GF-D8 (cell line): ENCODE measurements around the gene CMSS1.

ENCODE experiments used
- DNase-seq: peaks from one replicate; lab custom pipeline; 2025; lab: John Stamatoyannopoulos, UW

The CMSS1 gene

DNA sequence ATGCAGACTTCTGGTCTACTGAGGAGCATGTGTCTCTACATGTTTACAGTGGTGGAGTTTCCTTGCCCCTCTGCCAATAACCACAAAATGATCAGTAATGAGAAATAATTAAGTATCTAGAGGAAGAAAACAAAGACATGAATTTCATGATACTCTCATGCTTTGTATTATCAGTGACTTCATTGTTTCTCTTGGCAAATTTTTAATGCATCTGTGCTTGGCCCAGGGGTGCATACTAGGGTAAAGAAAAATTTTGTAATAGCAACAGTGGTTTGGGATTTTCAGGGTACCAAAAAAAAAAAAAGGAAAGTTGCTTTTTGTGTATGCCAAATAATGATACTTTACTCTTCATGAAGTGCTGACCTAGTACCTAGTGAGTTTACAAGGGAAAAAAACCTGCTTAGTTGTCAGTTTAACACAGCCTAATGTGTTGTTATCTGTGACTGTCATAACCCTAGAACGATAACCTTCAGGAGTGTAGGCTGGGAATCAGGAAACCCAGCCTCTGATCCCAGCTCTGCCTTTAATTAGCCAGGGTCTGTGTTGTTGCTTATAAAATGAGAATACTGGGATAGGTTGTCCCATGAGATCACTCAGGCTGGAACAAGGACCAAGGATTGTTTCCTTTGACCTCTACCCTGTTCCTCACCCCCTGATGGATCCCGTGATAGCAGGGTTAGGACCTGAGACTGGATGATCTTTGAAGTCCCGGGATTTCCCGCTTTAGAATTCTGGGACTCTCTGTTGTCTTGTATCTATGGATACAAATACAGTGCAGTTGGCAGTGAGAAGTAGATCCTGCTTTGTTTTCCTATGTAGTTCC, 117.5 kb downstream of the CMSS1 start:
- no peak for DNase-seq

DNA sequence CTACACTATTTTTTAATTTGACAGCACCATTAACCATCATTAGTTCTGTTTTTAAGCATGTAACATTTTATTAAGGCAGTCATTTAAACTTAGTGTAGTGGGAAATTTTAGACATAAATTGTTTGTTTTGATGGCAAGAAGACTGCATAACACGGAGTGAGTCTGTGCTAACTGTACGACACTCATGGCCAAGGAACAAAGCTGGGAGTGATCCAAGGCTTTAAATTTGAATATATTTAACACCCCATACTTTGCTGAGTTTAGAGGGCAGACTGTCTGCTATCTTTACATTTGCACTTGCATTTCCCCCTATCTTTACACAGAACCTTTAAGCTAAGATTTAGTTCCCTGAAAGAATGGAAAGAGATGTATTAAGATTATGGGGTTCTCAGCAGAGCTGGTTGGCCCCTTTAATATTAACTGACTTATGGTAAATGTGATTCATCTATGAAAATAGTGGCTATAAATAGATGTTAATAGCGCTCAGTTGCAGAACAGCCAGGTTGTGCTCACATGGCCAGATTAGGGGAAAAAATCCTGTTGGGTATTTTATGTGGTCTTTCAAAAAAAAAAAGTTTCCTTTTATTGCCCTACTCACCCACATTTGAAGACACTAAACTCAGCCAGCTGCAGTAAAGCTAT, 120.7 kb downstream of the CMSS1 start:
- DNase-seq = no peak

DNA sequence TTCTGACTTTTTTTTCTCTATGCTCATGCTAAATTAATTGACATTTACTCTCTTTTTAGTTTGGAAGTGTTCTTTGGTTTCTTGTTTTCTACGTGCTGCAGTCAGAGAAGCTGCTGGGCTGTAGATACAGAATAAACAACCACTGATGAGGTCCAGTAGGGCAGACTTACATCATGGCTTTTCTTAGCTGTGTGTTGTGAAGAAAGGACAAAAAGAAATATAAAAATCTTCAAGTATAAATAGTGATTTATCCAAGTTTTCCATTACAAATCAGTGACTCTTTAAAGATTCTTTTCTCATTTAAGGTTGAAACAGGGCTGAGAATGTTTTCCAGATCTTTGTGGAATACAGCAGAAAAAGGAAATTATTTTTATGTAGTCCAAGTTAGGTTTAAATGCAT, 122.2 kb downstream of the CMSS1 start:
- no peak for DNase-seq

DNA sequence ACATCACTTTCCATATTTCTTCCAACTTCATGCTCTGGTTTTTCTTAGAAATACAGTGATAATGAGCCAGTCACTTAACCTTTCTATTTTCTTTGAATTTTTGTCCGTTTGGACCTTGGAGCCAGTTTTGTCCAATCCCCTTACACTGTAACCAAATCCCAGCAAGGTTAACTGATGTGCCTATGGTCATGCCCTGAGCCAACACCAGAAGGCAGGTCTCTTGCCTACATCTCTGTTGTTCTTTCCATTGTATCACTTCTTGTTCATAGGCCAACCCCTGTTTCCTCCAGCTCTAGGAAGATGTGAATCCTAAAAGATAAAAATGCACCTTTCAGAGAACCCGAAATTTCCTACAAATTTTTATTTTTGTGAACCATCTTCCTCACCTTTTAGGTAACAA, 122.7 kb downstream of the CMSS1 start:
- no peak for DNase-seq

DNA sequence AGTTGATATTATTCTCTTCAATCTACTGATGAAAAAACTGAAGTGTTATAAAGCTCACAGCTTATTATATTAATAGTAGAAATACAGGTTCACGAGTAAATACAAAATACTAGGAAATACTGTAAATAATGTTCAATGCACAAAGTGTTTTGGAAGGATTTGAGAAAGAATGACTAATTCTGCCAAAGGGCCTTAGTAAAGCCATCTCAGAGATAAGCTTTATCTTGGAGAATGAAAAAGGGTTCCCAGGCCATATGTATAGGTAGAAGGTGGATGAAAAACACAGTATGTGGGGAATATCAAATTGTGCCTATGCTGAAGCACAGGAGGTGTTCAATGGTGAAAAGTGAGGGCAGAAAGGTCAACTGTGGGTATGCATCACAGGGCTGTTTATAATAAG, 123.5 kb downstream of the CMSS1 start:
- no peak for DNase-seq

DNA sequence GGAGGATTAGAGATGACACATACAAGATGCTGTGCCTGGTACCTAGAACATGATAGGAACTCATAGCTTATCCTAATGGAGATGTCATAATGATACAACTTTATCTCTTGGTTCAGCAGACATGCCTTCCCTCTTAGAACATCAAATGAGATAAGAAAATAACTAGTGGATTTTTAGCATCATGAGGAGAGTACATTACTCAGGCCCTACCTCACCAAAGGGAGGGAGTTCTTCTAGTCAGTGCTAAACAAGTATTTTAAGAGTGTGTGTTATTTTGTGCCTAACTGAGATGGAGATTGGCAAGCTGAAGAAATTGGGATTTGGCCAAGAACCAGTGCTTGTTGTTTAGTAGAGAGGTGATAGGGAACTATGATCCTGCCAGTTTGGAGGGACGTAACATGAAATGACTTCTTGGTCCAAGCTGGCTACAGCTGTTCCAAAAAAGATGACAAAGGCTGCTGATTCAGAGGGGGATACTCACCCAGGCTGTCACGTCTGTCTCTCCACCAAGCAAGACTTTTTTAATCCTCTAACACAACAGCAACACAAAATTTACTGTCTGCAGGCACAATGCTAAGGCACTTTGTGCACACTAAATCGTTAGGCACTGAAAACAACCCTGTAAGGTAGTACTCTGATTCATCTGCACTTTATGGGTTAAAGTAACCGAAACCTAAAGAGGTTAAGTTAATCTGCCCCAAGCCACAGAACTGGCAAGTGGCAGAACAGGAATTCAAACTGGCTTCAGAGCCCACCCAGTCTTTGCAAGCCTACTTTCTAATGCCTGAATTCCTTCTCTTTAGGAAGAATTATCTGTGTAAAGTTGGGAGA, 126.5 kb downstream of the CMSS1 start:
- no peak for DNase-seq

DNA sequence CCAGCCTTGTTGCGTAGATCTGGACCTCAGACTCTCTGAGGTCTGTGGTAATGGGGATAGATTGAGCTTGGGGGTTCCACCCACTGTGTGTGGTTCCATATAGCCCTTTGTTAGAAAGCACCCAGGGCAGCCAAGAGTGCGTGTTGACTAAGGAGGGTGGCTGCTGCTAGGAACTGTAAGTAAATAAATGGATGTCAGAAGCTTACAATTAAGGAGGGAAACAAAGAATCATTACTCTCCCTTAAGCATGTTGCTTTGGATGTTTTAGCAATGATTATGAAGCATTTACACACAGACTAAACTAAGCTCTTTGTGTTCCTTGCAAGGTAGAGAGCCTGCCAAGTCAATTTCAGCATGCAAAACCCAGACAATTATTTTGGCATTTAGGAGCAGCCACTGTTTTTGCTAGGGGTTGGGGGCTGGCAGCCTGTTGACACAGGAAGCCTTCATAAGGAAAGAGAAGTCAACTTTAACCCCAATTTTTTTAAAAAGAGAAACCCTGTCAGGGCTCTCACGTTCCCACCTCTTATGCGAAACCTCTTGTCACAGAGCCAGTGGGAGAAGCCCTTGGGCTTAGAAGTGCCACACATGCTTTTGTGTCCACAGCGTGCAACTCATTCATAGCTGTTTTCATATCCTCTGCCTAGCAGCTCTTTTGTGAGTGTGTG, 127.8 kb downstream of the CMSS1 start:
- no peak for DNase-seq

DNA sequence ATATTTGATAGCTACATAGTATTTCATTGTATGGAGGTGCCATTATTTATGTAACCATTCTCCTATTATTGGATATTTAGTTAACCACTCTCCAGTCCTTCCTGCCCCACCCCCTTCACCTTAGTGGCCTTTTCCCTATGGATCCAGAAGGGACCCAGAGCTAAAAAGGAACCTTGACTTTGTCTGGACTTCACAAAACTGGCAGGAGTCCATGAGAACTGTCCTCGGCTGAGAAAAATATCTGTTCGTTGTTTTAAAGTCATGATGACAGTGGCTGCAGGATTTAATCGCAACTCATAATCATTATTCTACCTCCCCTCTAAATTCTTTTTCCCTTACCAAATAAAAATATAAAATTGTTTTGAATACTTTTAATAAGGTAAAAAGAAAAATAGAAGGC, 129.7 kb downstream of the CMSS1 start:
- no peak for DNase-seq

DNA sequence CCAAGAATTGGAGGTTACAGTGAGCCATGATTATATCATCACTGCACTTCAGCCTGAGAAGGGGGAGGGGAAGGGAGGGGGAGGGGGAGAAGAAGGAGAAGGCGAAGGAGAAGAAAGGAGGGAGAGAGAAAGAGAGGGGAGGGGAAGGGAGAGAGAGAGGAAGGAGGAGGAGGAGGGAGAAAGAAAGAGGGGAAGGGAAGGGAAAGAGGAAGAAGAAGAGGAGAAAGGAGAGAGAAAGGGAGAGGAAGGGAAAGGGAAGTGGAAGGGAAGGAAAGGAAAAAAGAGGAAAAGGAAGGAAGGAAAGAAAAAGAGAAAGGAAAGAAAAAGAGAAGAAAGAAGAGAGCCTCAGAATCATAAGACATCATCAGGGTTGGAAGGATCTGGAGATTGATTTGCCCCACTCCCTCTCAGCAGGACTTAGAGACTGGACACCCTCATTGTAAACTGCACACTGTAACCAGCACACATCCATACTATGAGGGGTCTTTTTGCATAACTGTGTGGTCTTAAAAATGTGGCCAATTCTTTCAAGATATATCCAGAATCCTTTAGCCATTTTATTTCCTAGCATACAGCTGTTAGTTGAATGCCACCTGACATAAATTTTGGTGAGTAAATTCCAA, 130.9 kb downstream of the CMSS1 start:
- DNase-seq = no peak

DNA sequence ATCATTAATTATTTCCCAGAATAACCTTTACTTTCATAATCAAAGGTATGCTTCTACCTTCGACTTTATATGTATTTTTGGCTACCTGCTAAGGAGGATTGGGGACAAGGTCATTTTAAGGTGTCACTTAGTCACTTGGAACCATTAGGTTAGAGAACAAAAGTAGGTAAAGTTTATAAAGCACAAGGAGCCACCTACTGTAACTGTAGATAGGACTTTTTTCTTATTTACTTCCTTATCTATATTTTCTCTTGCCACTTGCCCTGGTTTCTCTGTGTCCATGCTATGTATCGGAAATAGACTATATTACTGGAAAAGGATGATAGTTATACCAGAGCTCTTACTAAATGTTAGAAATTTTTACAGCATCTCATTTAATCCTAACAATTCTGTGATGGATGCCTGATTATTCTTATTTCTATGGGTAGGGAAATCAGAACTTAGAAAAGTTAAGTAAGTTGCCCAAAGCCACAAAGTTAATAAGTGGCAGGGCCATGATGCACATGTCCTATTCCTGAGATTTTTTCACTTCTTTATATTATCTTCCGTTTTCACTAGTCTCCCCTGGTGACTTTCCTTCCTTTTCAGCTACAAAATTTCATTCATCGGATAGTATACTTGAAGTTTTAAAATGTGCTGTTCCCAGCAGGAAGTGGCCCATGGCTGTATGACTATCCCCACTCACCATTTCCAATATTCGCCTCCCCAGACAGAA, 132.5 kb downstream of the CMSS1 start:
- DNase-seq = no peak

DNA sequence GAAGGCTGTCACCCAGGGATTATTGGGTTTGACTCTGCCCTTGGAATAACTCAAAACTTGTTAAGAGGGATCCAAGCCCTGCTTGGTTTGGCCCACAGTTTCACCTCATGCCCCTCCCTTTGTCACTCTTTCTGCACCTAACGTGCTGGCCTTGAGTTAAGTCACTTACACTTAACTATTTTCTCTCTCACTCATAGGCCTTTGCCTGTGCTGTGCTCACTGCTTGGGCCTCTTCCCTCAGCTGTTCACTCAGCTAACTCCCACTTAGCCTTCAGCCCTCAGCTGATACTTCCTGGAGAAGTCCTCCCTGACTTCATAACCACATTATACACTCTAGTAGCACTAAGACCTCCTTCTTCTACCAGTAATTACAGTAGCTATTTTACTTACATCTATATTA, 133.3 kb downstream of the CMSS1 start:
- DNase-seq = no peak

DNA sequence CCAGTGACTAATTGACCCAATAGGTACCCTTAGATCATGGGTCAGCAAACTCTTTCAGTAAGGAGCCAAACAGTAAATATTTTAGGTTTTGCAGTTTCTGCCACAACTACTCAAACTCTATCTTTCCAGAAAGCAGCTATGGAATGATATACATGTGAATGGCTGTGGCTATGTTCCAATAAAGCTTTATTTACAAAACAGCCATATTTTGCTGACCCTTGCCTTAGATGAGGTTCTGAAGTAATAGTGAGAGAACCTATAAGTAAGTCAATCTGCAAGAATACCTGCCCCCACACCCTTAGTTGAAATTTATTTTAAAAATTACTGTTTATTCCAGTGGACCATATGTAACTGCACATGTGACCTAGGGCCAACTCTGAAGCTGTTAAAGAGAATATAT, 134.0 kb downstream of the CMSS1 start:
- DNase-seq = no peak

DNA sequence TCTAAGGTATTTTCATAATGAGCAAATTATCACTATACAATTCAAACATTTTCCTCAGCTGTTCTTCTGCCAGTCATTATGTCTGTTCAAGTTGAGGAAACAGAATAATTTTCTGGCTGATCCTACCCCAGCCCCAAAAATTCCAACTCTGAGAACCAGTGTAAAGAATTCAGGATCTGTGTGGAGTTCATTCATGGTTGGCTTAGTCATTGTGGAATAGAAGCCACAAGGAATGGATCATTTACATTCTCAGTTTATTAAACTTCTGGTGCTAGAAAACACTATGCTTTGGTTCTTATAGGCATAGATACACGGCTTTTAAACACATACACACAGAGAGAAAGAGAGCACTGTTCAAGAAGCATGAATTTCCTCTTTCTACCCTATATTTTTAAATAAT, 134.6 kb downstream of the CMSS1 start:
- no peak for DNase-seq

DNA sequence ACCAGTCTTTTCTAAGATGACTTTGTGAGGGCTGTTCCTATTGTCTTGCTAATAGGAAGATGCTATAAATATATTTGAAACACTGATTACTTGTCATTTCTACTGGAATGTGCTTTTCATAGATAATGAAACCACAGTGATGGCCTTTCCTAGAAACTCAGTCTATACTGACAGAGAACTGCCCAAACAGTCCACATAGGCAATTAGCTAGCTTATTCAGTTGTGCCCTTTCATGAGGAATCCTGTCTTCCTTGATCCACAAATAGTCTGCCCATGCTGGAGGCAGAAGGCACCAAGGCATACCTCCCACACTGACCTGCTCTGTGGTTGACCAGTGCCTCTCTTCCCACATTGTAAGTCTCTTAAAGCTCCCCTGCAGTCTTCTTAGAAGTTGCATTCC, 135.9 kb downstream of the CMSS1 start:
- no peak for DNase-seq

DNA sequence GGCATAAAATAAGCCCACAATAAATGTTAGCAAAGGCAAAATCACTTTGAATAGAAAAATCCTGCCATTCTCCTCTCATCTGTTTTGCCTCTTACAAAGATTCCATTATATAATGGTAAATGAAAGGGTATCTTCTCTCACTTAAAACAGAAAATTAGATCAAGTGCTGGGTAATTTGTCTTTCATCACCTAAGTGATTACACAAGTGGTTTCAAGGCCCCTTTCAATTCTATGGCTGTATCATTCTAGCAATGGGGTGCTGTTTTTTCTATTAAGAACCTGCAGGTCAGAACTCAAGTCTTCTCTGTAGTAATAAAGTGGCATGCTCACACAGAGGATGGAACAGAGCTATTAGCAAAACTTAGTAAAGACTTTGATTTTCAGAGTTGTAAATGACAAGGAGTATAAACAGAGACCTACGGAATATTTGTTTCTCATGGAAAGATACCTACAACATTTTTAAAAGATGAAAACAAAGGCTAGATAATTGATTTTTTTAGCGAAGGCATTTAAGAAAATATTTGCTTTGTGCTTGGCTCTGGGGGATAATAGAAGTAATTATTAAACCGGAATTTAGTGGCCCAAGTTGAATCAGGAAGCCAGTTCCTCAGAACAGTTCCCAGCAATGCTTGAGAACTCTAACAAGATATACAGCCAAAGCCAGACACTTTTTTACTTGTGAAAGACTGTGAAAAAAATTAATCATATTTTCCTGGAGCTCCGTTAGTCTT, 137.4 kb downstream of the CMSS1 start:
- no peak for DNase-seq

DNA sequence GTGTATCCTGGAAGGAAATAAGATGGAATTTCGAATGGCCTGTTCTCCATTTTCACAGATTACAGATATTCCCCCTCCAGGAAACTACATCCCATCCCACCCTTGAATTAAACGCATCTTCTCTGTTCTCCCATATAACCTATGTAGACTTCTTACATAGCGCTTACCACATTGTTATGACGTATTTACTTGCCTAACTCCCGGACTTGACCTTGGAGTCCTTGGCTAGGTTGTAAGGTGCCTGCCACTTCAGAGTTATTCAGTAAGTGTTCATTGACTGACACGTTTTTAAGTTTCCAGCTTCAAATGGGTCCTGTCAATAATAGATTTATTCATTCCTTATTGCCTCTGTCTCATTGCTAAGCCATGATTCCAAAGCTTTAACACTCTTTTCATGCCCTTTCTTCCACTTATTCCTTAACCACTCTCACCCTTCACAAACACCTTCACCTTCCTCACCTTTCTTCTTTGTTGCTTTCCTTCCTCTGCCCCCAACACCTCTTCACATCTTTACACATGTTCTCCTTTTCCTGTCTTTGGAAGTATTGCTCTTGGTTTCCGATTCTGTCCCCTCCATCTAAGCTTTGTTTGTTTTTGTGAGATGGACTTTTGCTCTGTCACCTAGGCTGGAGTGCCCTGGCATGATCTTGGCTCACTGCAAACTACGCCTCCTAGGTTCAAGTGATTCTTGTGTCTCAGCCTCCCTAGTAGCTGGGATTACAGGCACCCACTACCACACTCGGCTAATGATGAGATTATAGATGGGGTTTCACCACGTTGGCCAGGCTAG, 138.3 kb downstream of the CMSS1 start:
- no peak for DNase-seq

DNA sequence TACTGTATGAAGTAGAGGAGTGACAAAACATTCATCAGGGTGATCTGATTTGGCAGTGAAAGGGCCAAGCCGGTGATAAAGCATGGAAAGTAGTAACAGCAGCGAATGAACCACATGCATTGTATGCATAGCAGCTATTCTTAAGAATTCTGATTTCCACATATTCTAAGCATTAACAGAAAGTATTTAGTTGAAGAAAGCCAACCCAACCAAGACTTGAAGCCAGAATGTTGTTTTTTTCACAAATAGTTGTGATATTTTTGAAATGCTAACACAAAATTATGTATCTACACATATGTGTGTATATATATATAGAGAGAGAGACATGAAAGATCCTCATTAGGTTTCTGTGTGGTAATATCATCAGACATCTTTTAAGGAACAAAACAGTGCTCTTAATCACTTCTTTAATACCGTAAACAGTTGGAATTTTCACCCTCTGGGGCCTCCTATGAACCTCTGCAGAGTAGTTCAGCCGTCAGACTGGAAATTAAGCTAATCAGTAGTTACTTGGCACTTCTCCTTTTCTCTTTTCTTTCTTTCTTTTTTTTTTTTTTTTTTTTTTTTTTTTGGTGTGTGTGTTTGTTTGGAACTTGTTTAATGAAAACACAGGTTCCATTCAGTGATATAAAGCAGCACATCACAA, 139.6 kb downstream of the CMSS1 start:
- DNase-seq = no peak

DNA sequence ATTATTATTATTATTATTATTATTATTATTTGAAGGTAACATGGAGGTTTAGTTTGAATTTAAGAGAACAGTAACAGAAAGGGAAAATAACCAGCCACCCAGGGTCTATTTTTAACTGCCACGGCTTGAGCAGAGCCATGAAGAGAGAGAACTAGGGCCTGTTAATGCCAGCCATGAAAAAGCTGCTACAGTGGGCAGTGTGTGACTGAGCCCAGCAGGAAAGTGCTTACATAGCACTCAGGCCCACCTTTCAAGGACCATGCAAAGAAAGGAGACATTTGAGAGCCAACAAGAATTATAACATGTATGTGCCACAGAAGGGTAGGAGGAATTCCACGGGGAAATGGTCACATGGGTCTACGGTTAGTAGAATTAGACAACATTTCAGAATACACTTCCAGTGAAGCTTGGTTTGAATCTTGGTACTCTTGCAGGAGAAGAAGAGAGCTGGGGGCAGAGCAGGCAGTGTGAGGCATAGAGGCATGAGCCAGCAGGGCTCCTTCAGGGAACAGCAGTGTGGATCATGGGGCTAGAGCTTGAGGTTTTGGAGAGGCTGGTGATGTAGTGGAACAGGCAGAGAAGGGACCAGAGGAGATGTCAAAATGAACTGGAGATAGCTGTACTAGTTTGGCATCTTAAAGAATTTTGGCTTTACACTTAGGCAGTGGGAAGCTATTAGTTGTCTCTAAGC, 140.7 kb downstream of the CMSS1 start:
- no peak for DNase-seq
